Measurements from ENCODE around the gene IL20.

- TF ChIP-seq CTCF (IDR thresholded peaks at IDR 0.05), result no peak
- TF ChIP-seq POLR2A (IDR thresholded peaks at IDR 0.05), result no peak
Measured at GRCh38 chr1:206880314-206880713, 14.9 kb downstream of the IL20 start.
